Heart right ventricle (tissue), 16 donors: ENCODE data around the gene GLP1R. TPM values are rescaled to one million over a fixed set of nuclear protein-coding genes. Genes with fewer than 3 reads are reported as not detected.

Source experiments
- ATAC-seq, 8 donors: fragments of 200-7000 bp; cut with Tn5 transposase; one replicate each; pipeline ENCODE4 v1.9.1; 2020; ENCODE audit warnings: mild to moderate bottlenecking in 8 of 8, moderate library complexity in 8 of 8, moderate number of reproducible peaks in 1 of 8
- DNase-seq, 2 donors: peaks; one replicate each; pipeline ENCODE4 v3.0.0-alpha.2; 2020
- H3K27ac ChIP-seq, 10 donors: fragments of 200-600 bp; sonication (generic) in 2 of 10; one replicate each; pipeline versions ENCODE4 v1.5.0 to v1.8.0; 2020 to 2022; ENCODE audit warnings: mild to moderate bottlenecking in 3 of 10
- H3K27me3 ChIP-seq, 7 donors: fragments of 200-600 bp; one replicate each; pipeline ENCODE4 v1.8.0; 2021 to 2022; ENCODE audit warnings: mild to moderate bottlenecking in 2 of 7
- H3K36me3 ChIP-seq, 9 donors: fragments of 200-600 bp; sonication (generic) in 1 of 9; one replicate each; pipeline versions ENCODE4 v1.5.0 to v1.8.0; 2020 to 2022; ENCODE audit warnings: mild to moderate bottlenecking in 2 of 9
- H3K4me1 ChIP-seq, 9 donors: fragments of 200-600 bp; sonication (generic) in 1 of 9; one replicate each; pipeline versions ENCODE4 v1.5.0 to v1.8.0; 2020 to 2022; ENCODE audit warnings: mild to moderate bottlenecking in 4 of 9
- H3K4me3 ChIP-seq, 10 donors: fragments of 200-600 bp; sonication (generic) in 2 of 10; one replicate each; pipeline versions ENCODE4 v1.5.0 to v1.8.0; 2020 to 2022; ENCODE audit warnings: mild to moderate bottlenecking in 7 of 10, moderate library complexity in 2 of 10
- H3K9me3 ChIP-seq, 11 donors: fragments of 200-600 bp in 10 of 11; sonication (generic) in 2 of 11; one replicate each; pipeline versions ENCODE4 v1.5.0 to v1.8.0; 2013 to 2022; ENCODE audit warnings: mild to moderate bottlenecking in 2 of 11, control low read depth in 1 of 11, moderate library complexity in 1 of 11
- CTCF ChIP-seq, 9 donors: fragments of 200-600 bp; sonication (generic) in 2 of 9; IDR thresholded peaks; one replicate each; pipeline versions ENCODE4 v1.5.0 to v1.8.0; 2021 to 2022; ENCODE audit warnings: antibody characterized with exemption in 9 of 9, mild to moderate bottlenecking in 5 of 9, moderate library complexity in 1 of 9
- WGBS, 2 donors: extraction: QIAGEN DNeasy Blood & Tissue Kit; methylation state at CpG; one replicate each; pipeline ENCODE4 v1.1.7; 2013; ENCODE audit warnings: inconsistent platforms in 1 of 2; 5-methylcytosine and 5-hydroxymethylcytosine counted together
- intact Hi-C, 10 donors: fragments of 100-400 bp; cut with DNase I; formaldehyde crosslinking; loops; one replicate each; pipeline versions ENCODE4 v1.11.1 to v1.14.2; 2022
- polyA plus RNA-seq, 2 donors: library from polyadenylated mRNA; stranded (reverse); fragments of 200-250 nt; gene quantifications; one replicate each; pipeline ENCODE4 v1.2.3, GENCODE V29; 2013
- total RNA-seq, 10 donors: library from RNA; stranded (reverse); fragmentation: NEBNext Ultra II Directional in 3 of 10; extraction: Animal tissue kit (Norgen Biotek cat#: 25700) in 3 of 10; gene quantifications; one replicate each; pipeline versions ENCODE4 v1.2.1 to v1.2.4, GENCODE V29; 2021 to 2023
- donor health status: Arrhythmogenic right ventricular cardiomyopathy.
- donor health status: ischemic (EF 13 %, LVEDD 7.1; RV severe dilation, severe dysfunction).
- donor health status: healthy with polysubstance abuse.
- donor health status: DM: no; HTN: yes; CAD: no.
- donor health status: DM: no; HTN: no; CAD: no.
- donor health status: ischemic (EF 25% LVEDD 6.9; RV normal size, moderate dysfunction).
- donor health status: ischemic (EF 25% LVEDD 5.7; RV mildly dilated, moderate dysfunction).
- donor health status: healthy.
- donor health status: DM: yes; HTN: yes; CAD: no.
- donor health status: Ischemic cardiomyopathy.
- donor health status: ischemic (EF 35%, LVEDD 5.7; RV mildly dilated, moderate dysfunction).
- donor health status: nonischemic (EF 11% LVEDD 7.7; RV severe dilation, severe dysfunction).
- donor health status: DM: yes; HTN: yes; CAD: no.
- donor health status: PGD.
- donor health status: ischemic (EF 29% LVEDD 5.4; RV normal size, mild dysfunction).
- donor health status: nonischemic (EF 23%, LVEDD 6.1; RV moderate dilation, normal function).

GLP1R gene
- total and polyA plus RNA-seq, 12 donors, result 0.39 to 5.9 (median 1.8) TPM

- 24 to 33% methylated on average over 2 of the region's 2 CpGs for WGBS, 2 donors
- Histone ChIP-seq H3K9me3 (no peaks in the 10 kb centered on the region), H3K27me3 (no peaks in the 10 kb centered on the region), H3K36me3 (peaks cover 0 to 51% (median 12%) of the 10 kb centered on the region in 9 donors), H3K27ac (no peak overlapping the region), H3K4me1 (peaks cover 0 to 14% (median 0%) of the 10 kb centered on the region in 9 donors), H3K4me3 (no peak overlapping the region)
- intact Hi-C loops, result no loop called here
- TF ChIP-seq CTCF (IDR thresholded peaks at IDR 0.05), result no peak
- DNase-seq, result no peak
- peak in 1 of 8 donors; percentile 63 for ATAC-seq
Observed at GRCh38 chr6:39107641-39108040, 59.1 kb downstream of the GLP1R start.

- peaks cover 0 to 20% (median under 1%) of the 10 kb centered on the region in 9 donors for H3K4me1 ChIP-seq
- no peak for ATAC-seq
- 57 to 76% methylated on average over 7 of the region's 7 CpGs for WGBS, 2 donors
- no peak overlapping the region for H3K27ac ChIP-seq
- no peaks in the 10 kb centered on the region for H3K27me3 ChIP-seq
- no peak for DNase-seq
- peaks cover 0 to 51% (median 12%) of the 10 kb centered on the region in 9 donors for H3K36me3 ChIP-seq
- no peak overlapping the region for H3K4me3 ChIP-seq
- intact Hi-C loops, result no loop called here
- TF ChIP-seq CTCF (IDR thresholded peaks at IDR 0.05), result no peak
- H3K9me3 ChIP-seq, result no peaks in the 10 kb centered on the region
Observed at GRCh38 chr6:39108041-39108839, 59.7 kb downstream of the GLP1R start.

GRCh38 chr6:39111280-39111679, 62.7 kb downstream of the GLP1R start:
- Histone ChIP-seq H3K27ac (no peak overlapping the region), H3K27me3 (no peaks in the 10 kb centered on the region), H3K4me3 (no peak overlapping the region), H3K4me1 (peaks cover 0 to 41% (median 19%) of the 10 kb centered on the region in 9 donors), H3K36me3 (peaks cover 0 to 33% (median 4%) of the 10 kb centered on the region in 9 donors), H3K9me3 (no peaks in the 10 kb centered on the region)
- intact Hi-C loops, result no loop called here
- 88 to 89% methylated on average over 5 of the region's 5 CpGs for WGBS, 2 donors
- TF ChIP-seq CTCF (IDR thresholded peaks at IDR 0.05), result no peak
- ATAC-seq, result no peak
- no peak for DNase-seq

GRCh38 chr6:39113788-39114187, 65.2 kb downstream of the GLP1R start:
- DNase-seq (no peak), ATAC-seq (no peak)
- TF ChIP-seq CTCF (IDR thresholded peaks at IDR 0.05), result no peak
- Histone ChIP-seq H3K9me3 (no peaks in the 10 kb centered on the region), H3K27ac (peak overlapping the region in 5 of 10 donors; percentile 93 to 96 (median 95)), H3K4me3 (peak overlapping the region in 7 of 10 donors; percentile 69 to 86 (median 75)), H3K36me3 (peaks cover 0 to 29% (median 4%) of the 10 kb centered on the region in 9 donors), H3K27me3 (no peaks in the 10 kb centered on the region), H3K4me1 (peaks cover 0 to 36% (median 16%) of the 10 kb centered on the region in 9 donors)
- 93 to 96% methylated on average over 1 of the region's 1 CpG for WGBS, 2 donors
- intact Hi-C loops, result no loop called here
